TTC549 (cell line): ENCODE measurements around the gene PIK3R5.
"Not testable (repeated sequence)": the region's sequence is repeated elsewhere in the genome, so short reads cannot be mapped to it uniquely, and the experiment has no call there.

Experiments used
- FAIRE-seq: peaks from 2 replicates; lab custom pipeline; 2012; peaks lifted over from hg19 to GRCh38; lab: Jason Lieb, UNC

PIK3R5 gene

GRCh38 chr17:8965394-8966168, at the start of gene PIK3R5:
TSS of gene PIK3R5 (minus strand) at chr17:8965707. CDS start at chr17:8911494, 54,213 bp downstream.
- FAIRE-seq, result no peak

GRCh38 chr17:9011001-9011400, 45.5 kb upstream of the PIK3R5 start:
- no peak for FAIRE-seq

GRCh38 chr17:9009737-9010136, 44.2 kb upstream of the PIK3R5 start:
- FAIRE-seq, result no peak

- FAIRE-seq, result no peak
Observed at GRCh38 chr17:9009096-9009495, 43.6 kb upstream of the PIK3R5 start.

- FAIRE-seq, result no peak
Observed at GRCh38 chr17:9007052-9007714, 41.7 kb upstream of the PIK3R5 start.

GRCh38 chr17:9006175-9006767, 40.8 kb upstream of the PIK3R5 start:
- FAIRE-seq, result no peak

GRCh38 chr17:9004961-9005285, 39.4 kb upstream of the PIK3R5 start:
- FAIRE-seq, result no peak

- FAIRE-seq, result no peak
Observed at GRCh38 chr17:9004132-9004960, 38.8 kb upstream of the PIK3R5 start.

- no peak for FAIRE-seq
Observed at GRCh38 chr17:9003355-9004131, 38.0 kb upstream of the PIK3R5 start.

- FAIRE-seq, result no peak
Observed at GRCh38 chr17:9002606-9003354, 37.3 kb upstream of the PIK3R5 start.

- FAIRE-seq, result no peak
Observed at GRCh38 chr17:9002227-9002605, 36.7 kb upstream of the PIK3R5 start.

- FAIRE-seq, result no peak
Observed at GRCh38 chr17:9001559-9001958, 36.1 kb upstream of the PIK3R5 start.

- FAIRE-seq, result peak; percentile 25
Observed at GRCh38 chr17:8997994-8998628, 32.6 kb upstream of the PIK3R5 start.

GRCh38 chr17:8995711-8996110, 30.2 kb upstream of the PIK3R5 start:
- no peak for FAIRE-seq

- no peak for FAIRE-seq
Observed at GRCh38 chr17:8994319-8994718, 28.8 kb upstream of the PIK3R5 start.

- no peak for FAIRE-seq
Observed at GRCh38 chr17:8991514-8992285, 26.2 kb upstream of the PIK3R5 start.

GRCh38 chr17:8988263-8988935, 22.9 kb upstream of the PIK3R5 start:
- not testable (repeated sequence) for FAIRE-seq

- no peak for FAIRE-seq
Observed at GRCh38 chr17:8986295-8986694, 20.8 kb upstream of the PIK3R5 start.

GRCh38 chr17:8985054-8985701, 19.7 kb upstream of the PIK3R5 start:
- no peak for FAIRE-seq
